ENCODE results near the gene MAP1B. TPM values are rescaled to one million over a fixed set of nuclear protein-coding genes. Genes with fewer than 3 reads are reported as not detected.

The MAP1B gene
- total RNA-seq, 1 experiment from 2014 or later: 8.9 TPM

DNA sequence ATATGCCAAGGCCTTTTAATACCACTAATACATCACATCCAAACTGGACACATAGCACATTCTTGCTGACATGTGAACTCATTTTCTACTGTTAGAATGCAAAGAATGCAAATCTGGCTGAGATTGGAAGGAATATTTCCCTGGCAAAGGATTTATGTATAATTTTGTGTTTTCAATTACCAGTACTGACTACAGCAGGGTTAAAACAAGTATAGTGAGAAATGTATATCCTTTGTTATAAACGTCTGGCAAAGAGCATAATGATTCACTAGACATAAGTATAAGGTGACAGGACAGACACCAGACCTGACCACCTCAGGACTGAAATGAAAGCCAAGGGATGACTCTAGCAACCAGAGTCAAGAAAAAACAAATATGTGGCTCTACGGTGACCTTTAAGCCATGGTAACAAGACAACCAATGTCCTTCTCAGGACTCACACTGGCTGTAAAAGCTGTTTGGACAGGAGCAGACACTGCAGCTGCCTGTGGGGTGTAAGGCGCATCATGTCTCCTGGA, 117.7 kb downstream of the MAP1B start:
- Histone ChIP-seq H3K9me3 (ENCODE audit: control insufficient read depth in 1 of 2, insufficient read depth in 1 of 2, low read depth in 1 of 2, low read length in 2 of 2) (no peaks in the 10 kb centered on the region), H2AFZ (ENCODE audit: low read depth, low read length, poor library complexity, severe bottlenecking) (no peak overlapping the region), H3K9me2 (ENCODE audit: insufficient read depth) (no peaks in the 10 kb centered on the region), H3K4me3 (replicated peaks in 1 of 2; ENCODE audit: low read depth in 1 of 2, low read length in 2 of 2) (no peak overlapping the region), H3K79me2 (ENCODE audit: insufficient read depth, low read length) (no peaks in the 10 kb centered on the region), H4K20me1 (ENCODE audit: insufficient read depth) (no peaks in the 10 kb centered on the region), H3K36me3 (ENCODE audit: control insufficient read depth in 1 of 2, insufficient read depth in 2 of 2, low read length in 2 of 2) (peaks cover 28 to 51% of the 10 kb centered on the region in 2 experiments), H3K4me2 (ENCODE audit: low read length) (no peak overlapping the region), H3K27me3 (ENCODE audit: insufficient read depth, low read length) (no peaks in the 10 kb centered on the region), H3K4me1 (ENCODE audit: control insufficient read depth in 1 of 2, insufficient read depth in 2 of 2, low read length in 2 of 2) (no peaks in the 10 kb centered on the region), H3K9ac (ENCODE audit: low read length) (no peak overlapping the region), H3K27ac (ENCODE audit: low read depth, low read length) (no peak overlapping the region)
- DNase-seq (ENCODE audit: low read depth, low spot score) (no peak), ATAC-seq (no peak)
- intact Hi-C loops (cut with micrococcal nuclease): loop anchor here (10.0 kb wide), 1 partner anchor 670 kb away; no protein-coding TSS in a partner anchor
- no TSS peak for BruUV-seq (replicated peaks)
- ChIA-PET CTCF (no interaction called here), RAD21 (ENCODE audit: low non-redundant PET in 1 of 2, low total read pairs in 2 of 2, uncharacterized antibody in 2 of 2, unreplicated experiment in 2 of 2) (no interaction called here), POLR2A (no interaction called here)
- TF ChIP-seq POLR2A (IDR thresholded peaks at IDR 0.05; ENCODE audit: borderline replicate concordance, extremely low read depth, insufficient read depth, insufficient read length): no peak
- no peak for TF ChIP-seq RAD21 (IDR thresholded peaks at IDR 0.05; ENCODE audit: low read depth)
- TF ChIP-seq ATF3 (IDR thresholded peaks at IDR 0.05): no peak
- no peak for TF ChIP-seq FOSL1 (IDR thresholded peaks at IDR 0.05; ENCODE audit: low read depth)
- TF ChIP-seq SIN3A (IDR thresholded peaks at IDR 0.05; ENCODE audit: low read depth): no peak
- no peak for TF ChIP-seq ZBTB33 (IDR thresholded peaks at IDR 0.05; ENCODE audit: extremely low read depth, insufficient replicate concordance, low read length)
- no peak for TF ChIP-seq CTCF (IDR thresholded peaks at IDR 0.05 in 2 of 3, conservative IDR thresholded peaks at IDR 0.05 in 1 of 3; ENCODE audit: borderline replicate concordance in 1 of 3, insufficient read depth in 1 of 3, low read depth in 2 of 3, low read length in 2 of 3)
- no peak for TF ChIP-seq CBX3 (IDR thresholded peaks at IDR 0.05; ENCODE audit: low read depth)
